Cardiac septum (tissue), 1 donor: ENCODE results near the gene KCNH2. TPM values are rescaled to one million over a fixed set of nuclear protein-coding genes. Genes with fewer than 3 reads are reported as not detected.

Experiments used
- DNase-seq: peaks from one replicate; pipeline ENCODE4 v3.0.0-alpha.2; 2020; ENCODE audit warnings: low spot score
- intact Hi-C: fragments of 100-400 bp; cut with DNase I; formaldehyde crosslinking; loops from one replicate; pipeline ENCODE4 v1.14.0; 2022
- total RNA-seq: library from RNA; stranded (reverse); fragmentation: NEBNext Ultra II Directional; extraction: Animal tissue kit (Norgen Biotek cat#: 25700); gene quantifications from one replicate; pipeline ENCODE4 v1.2.1, GENCODE V29; 2021
- donor health status: DM: no; HTN: no; CAD: no.

The KCNH2 gene
- total RNA-seq, 1 donor from 2014 or later = 61.9 TPM

DNA sequence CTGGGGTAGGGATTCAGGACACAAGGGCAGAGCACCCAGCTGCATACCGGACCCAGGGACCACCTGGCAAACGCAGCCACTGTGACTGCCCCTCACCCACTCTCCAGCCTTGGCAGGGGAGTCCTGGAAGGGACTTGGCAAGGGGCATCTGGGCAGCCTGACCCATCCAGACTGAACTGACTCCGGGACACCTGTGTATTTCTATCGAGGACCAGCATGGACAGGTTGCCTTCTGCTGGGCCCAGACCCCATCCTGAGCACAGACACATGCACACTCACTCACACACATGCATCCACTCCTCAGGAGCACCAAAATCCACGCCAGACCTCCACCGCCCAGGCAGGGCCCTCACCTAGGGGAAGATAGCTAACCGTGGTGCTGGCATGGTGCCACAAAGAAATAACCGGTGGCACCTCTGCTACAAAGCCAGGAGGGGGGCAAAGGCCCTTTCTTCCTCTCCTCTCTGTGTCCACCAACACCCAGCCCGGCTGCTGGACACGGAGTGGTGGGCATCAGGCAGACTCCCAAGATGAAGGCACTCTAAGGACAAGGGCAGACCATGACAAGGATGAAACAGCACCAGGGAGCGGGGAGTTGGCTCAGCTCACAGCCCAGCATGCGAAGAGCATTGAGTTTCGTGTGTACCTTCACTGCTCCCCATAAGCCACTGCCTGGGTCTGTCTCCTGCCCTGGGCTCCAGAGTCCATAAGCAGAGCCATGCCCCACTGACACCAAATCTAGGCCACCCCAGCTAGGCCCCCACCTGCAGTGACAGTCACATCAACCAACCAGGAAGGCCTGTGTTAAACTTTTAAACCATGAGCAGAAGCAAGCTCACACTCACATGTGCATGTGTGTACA lies 35.3 kb downstream of the KCNH2 start:
- intact Hi-C loops = loop anchor here (5.0 kb wide), 1 partner anchor 41 kb away; no protein-coding TSS in a partner anchor
- DNase-seq = peak; percentile 71

- intact Hi-C loops = loop anchor here (5.0 kb wide), 1 partner anchor 40 kb away; no protein-coding TSS in a partner anchor
- peak; percentile 84 for DNase-seq
Observed at GRCh38 chr7:150942001-150942590, 36.0 kb downstream of the KCNH2 start.

DNA sequence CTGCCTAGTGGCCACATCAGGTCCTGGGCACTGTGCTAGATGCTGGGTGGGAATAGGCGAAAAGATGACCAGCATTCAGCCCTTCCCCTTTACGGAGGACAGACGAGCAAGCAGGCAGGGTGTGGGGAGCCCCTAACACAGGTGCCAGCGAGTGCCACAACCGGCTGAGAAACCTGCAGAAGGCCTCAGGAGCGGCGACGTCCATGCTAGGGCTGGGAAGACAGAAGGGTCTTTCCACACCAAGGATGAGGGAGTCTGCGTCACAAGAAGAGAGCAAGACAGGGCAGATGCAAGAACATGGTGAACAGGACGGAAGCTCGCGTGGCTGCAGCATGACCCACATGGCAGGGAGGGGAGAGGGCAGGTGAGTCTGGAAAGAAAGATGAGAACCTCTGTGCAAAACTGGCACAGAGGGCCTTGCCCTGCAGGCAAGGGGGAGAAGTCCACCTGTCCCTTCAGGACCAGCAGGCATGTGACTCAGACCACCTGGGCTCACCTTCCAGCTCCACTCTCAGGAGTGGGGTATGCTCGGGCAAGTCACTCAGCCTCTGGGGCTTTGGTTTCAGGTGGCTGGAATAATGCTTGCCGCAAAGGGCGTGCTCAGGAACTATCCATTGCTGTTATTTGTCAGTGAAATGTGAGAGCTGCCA lies 36.6 kb downstream of the KCNH2 start:
- intact Hi-C loops = loop anchor here (5.0 kb wide), 1 partner anchor 39 kb away; no protein-coding TSS in a partner anchor
- peak; percentile 67 for DNase-seq

DNA sequence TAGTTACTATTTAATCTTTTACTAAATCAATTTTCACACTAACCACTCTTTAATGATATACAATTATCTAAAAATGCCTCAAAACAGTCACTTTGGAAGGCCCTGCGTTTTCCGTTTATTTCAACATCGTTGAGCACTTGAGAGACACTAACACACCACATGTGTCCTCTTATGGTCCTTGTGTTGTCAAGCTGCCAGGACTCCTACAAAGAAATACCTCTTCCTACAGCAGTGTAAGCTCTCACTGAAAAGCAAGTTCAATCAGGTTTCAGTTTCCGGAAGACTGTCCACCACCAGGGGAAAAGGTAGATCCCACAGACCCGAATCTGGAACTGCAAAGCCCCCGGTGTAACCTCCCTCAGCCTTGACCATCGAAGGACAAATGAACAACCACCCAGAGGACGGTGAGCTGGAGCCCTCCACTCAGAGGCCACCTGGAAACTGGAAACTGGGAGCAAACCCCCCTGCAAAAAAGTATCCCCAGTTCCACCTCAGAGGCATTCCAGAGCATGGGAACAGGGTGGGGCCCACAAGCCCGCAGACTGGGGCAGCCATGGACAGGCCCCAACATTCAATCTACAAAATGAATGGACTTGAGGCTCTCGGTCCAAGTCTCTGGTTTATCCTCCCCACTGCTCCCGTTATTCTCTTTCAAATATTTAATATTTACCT lies 37.6 kb downstream of the KCNH2 start:
- intact Hi-C loops = loop anchor here (5.0 kb wide), 1 partner anchor 38 kb away; no protein-coding TSS in a partner anchor
- no peak for DNase-seq

DNA sequence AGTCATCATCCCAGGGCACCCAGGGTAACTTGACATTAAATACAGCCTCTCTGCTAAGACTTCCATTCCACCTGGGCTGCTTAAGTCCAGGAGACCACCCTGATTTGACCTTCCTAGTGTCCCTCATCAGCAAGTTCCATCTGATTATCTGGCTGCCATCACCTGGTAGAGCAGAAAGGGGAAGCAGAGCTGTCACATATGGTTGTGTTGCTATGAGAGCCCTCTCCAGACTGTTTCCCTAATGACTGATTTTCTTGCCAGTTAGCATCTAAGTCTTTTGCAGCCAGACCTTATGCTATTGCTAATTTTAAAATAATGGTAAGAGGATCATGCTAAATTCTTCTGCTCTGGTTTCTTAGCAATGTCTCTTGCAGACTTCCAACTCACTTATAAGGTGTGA lies 38.7 kb downstream of the KCNH2 start:
- no peak for DNase-seq
- intact Hi-C loops = no loop called here

DNA sequence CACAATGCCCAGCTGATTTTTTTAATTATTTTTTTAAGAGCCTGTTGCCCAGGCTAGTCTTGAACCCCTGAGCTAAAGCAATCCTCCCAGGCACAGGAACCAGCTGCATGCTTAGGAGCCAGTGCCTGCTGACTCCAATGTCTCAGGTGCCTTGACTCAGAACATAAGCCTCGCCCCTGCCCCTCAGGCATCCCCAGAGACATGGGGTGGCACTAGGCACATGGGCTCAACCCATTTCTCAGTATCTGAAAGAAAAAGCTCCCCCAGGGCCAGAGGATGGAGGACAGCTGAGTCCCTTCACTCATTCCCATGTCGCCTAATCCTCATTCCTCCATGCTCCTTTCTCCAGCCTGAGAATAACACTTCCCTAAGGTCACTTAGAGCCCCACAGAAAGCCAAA lies 39.1 kb downstream of the KCNH2 start:
- DNase-seq = no peak
- intact Hi-C loops = no loop called here

DNA sequence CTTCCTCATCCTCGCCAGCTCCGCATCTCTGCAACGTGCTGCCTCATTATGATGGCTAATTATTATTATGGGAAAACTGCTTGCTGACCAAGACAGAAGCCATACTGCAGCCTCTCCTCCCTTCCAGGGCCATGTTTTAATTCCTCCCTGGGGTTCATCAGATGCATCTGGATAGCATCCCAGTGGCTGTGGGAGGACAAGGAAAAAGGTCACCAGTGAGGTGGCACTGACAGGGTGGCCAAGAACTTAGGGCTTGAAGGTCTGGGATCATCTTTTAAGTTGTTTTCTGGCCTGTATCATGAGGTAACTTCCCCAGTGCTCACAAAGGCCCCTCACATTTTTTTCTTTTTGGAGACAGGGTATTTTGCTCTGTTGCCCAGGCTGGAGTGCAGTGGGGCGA lies 39.6 kb downstream of the KCNH2 start:
- no peak for DNase-seq
- intact Hi-C loops = no loop called here

DNA sequence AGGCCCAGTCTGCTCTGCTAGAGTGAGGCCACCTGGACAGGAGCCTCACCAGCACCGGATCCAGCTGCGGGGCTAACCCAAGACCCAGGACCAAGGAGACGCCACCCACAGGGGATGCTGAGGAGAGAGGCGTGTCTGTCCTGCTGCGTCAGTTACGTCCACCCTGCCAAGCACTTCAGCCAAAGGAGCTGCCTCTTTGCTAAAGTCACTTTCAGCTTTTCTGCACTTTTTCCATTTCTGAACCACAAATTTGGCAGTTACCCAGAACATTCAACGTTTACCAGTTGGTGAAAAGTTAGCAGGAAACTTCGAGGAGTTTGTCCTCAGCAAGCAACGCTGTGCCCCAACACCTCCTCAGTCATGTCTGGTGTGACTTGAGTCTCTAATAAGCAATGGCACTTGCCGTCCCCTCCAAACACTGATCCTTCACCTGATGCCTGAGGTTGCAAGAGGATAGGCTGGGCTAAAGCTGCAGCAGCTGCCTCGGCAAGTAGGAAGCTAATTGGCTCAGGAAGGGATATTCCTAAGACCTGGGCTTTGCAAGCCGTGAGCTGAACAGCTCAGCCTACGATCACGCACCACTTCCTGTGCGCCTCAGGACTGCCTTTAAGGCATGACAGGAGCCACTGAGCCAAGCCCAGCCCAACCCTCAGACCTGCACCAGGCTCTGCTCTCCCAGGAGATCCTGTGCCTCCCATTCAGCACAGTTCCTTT lies 40.1 kb downstream of the KCNH2 start:
- DNase-seq = peak; percentile 73

DNA sequence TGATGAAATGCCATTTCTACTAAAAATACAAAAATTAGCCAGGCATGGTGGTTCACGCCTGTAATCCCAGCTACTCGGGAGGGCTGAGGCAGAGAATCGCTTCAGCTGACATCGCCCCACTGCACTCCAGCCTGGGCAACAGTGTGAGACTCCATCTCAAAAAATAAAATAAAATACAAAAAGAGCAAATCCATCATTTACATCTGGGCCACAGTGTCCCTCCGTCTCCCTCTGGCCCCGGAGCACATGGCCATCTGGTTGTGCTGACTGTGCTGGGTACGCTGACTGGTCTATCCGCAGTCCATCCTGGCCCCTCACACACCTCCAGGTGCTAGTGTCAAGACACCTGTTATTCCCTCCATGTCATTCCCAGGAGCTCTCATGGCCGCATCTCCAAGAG lies 42.1 kb downstream of the KCNH2 start:
- intact Hi-C loops = no loop called here
- peak; percentile 43 for DNase-seq

More for the DNA sequence above, 40.1 kb downstream of the KCNH2 start:
- intact Hi-C loops = no loop called here

GRCh38 chr7:150935149-150935548 lies 43.0 kb downstream of the KCNH2 start:
- intact Hi-C loops = no loop called here
- DNase-seq = no peak

DNA sequence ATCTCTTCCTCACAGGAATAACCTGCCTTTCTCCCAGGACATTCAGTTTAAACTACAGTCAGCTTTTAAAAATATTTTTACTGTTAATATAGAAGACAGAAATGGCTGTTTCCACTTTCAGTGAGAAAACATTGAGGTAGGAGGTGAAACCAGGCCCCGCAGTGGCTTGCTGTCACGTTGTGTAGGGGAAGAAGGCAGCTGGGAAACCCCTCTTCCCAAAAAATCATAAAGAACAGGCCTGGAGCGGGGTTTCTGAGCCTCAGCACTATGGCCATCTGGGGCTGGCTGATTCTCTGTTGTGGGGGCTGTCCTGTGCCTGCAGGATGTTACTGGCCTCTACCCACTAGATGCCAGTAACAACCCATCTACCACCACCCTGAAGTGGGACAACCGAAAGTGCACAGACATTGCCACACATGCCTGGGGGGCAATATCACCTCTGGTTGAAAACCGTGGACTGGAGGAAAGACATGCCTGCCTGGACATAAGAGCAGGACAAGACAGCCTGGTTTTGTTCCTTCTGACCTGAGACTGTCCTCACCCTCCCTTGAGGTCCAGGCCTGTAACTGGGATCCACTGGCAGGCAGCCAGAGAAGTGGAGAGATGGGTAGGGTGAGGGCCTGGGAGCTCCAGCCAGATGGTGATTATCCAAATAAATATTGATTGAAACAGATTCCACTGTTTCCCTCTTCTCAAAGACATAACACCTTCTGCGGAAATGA lies 43.9 kb downstream of the KCNH2 start:
- intact Hi-C loops = no loop called here
- peak; percentile 70 for DNase-seq

- no peak for DNase-seq
- intact Hi-C loops = no loop called here
Observed at GRCh38 chr7:150931199-150931869, 46.8 kb downstream of the KCNH2 start.

- intact Hi-C loops = no loop called here
- no peak for DNase-seq
Observed at GRCh38 chr7:150928541-150928940, 49.6 kb downstream of the KCNH2 start.

DNA sequence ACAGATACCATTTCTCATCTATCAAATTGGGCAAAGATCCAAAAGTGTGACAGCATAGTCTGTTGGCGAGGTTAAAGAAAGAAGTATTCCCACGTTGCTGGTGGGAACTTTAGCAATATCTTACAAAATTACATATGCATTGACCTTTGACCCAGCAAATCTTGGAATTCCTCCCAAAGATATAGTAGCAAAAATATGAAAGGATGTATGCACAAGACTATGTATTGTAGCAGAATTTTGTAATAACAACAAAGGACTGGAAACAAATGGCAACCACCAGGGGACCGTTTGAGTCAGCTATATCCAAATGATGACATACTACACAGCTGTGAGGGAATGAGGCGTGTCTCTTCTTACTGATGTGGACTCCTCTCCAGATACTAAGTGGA lies 50.2 kb downstream of the KCNH2 start:
- no peak for DNase-seq
- intact Hi-C loops = no loop called here

DNA sequence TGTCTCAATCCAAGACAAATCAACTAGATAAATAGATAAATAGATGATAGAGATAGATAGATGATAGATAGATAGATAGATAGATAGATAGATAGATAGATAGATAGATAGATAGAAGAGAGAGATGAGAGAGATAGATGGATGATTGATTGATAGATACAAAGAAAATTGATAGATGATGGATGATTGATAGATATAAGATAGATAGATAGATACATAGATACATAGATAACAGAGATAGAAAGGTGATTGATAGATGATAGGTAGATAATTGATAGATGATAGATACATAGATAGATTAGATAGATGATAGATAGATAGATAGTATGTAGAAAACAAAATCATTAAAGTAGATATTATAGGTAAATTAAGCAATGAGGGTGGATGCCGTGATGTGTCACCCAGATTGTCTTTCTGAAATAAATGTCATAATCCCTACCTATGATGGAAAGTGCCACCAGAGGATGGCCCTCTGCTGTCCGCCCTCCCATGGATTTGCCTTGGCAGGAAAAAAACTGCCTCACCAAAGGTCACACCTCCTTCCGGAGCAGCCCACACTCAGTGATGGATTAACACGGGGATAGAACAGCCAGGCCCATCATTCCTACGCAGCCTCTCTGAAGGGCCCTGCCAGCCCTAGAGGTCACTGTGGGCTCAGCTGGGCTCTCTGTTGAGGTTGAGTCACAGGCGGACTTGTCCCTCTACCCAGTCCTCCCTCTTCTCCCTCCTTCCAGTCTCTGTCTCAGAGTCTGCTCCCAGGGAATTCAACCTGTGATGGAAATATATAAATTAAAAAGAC lies 50.8 kb downstream of the KCNH2 start:
- intact Hi-C loops = no loop called here
- no peak for DNase-seq

DNA sequence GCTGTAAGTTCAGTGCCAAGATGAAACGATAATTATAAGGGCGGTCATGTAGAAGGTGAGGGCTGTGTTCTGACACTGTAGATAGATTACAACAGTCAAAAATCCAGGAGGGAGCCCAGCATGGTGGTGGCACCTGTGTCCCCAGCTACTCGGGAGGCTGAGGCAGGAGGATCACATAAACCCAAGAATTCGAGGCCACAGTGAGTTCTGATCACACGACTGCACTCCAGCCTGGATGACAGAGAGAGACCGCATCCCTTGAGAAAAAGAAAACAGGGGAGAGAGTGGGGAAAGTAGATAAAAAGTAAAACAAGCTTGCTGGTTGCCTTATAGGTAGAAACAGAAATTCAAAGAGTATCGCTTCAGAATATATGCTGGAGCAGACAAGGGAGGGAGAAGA lies 52.1 kb downstream of the KCNH2 start:
- DNase-seq = no peak
- intact Hi-C loops = no loop called here

- DNase-seq = no peak
- intact Hi-C loops = no loop called here
Observed at GRCh38 chr7:150924369-150924781, 53.7 kb downstream of the KCNH2 start.
